SH-SY5Y (cell line): Measurements from ENCODE around the gene TMEM123.

Experiments
- GATA2 ChIP-seq: IDR thresholded peaks from 2 replicates; pipeline ENCODE4 v1.6.1; 2011; ENCODE audit warnings: mild to moderate bottlenecking, low read depth, low read length
- GATA3 ChIP-seq: IDR thresholded peaks from 2 replicates; pipeline ENCODE4 v1.6.1; 2011; ENCODE audit warnings: low read depth, mild to moderate bottlenecking, low read length, moderate library complexity

GRCh38 chr11:102346748-102347461, 105.7 kb downstream of the TMEM123 start, which contains the start of gene BIRC2:
- TF ChIP-seq GATA2 = 0 out of 2 replicates have a peak, but pooled peaks have one; percentile 6
- TF ChIP-seq GATA3 = no peak
